Glutamatergic neuron (in vitro differentiated cells): ENCODE results near the gene LINC00237. TPM values are rescaled to one million over a fixed set of nuclear protein-coding genes. Genes with fewer than 3 reads are reported as not detected.

ENCODE experiments used
- DNase-seq: peaks from one replicate; pipeline ENCODE4 v3.0.0; 2022
- H3K27ac Mint-ChIP-seq: one replicate; pipeline ENCODE4 v1.8.0; 2020; ENCODE audit warnings: mild to moderate bottlenecking, mixed read lengths, inconsistent platforms; ENCODE audit not compliant: unreplicated experiment
- H3K27me3 Mint-ChIP-seq: one replicate; pipeline ENCODE4 v1.8.0; 2020; ENCODE audit warnings: mild to moderate bottlenecking, moderate library complexity, mixed read lengths, inconsistent platforms; ENCODE audit not compliant: unreplicated experiment
- H3K36me3 Mint-ChIP-seq: one replicate; pipeline ENCODE4 v1.8.0; 2020; ENCODE audit warnings: mild to moderate bottlenecking, mixed read lengths, inconsistent platforms; ENCODE audit not compliant: unreplicated experiment
- H3K4me1 Mint-ChIP-seq: one replicate; pipeline ENCODE4 v1.8.0; 2020; ENCODE audit warnings: mild to moderate bottlenecking, low read depth, mixed read lengths, inconsistent platforms; ENCODE audit not compliant: unreplicated experiment
- H3K4me3 Mint-ChIP-seq: one replicate; pipeline ENCODE4 v1.8.0; 2020; ENCODE audit warnings: mild to moderate bottlenecking, mixed read lengths, inconsistent platforms; ENCODE audit not compliant: unreplicated experiment
- H3K9me3 Mint-ChIP-seq: one replicate; pipeline ENCODE4 v1.8.0; 2020; ENCODE audit warnings: mild to moderate bottlenecking, moderate library complexity, mixed read lengths, inconsistent platforms; ENCODE audit not compliant: unreplicated experiment
- CTCF ChIP-seq: fragments of 200-600 bp; sonication (generic); IDR thresholded peaks from one replicate; pipeline ENCODE4 v1.5.0; 2021; ENCODE audit not compliant: partially characterized antibody, unreplicated experiment
- total RNA-seq: library from RNA; stranded (reverse); fragmentation: NEBNext Ultra II Directional; extraction: Animal tissue kit (Norgen Biotek cat#: 25700); gene quantifications from one replicate; pipeline ENCODE4 v1.2.1, GENCODE V29; 2021; ENCODE audit not compliant: unreplicated experiment

LINC00237 gene
- total RNA-seq, 1 donor from 2014 or later: not detected

- no peak overlapping the region for H3K27ac Mint-ChIP-seq
- H3K36me3 Mint-ChIP-seq: no peaks in the 10 kb centered on the region
- no peak overlapping the region for H3K4me3 Mint-ChIP-seq
- no peak for DNase-seq
- no peaks in the 10 kb centered on the region for H3K4me1 Mint-ChIP-seq
- H3K9me3 Mint-ChIP-seq: no peaks in the 10 kb centered on the region
- no peak for TF ChIP-seq CTCF
- no peaks in the 10 kb centered on the region for H3K27me3 Mint-ChIP-seq
These were observed 33.9 kb upstream of the LINC00237 start for GRCh38 chr20:21139881-21140566.

- Mint-ChIP-seq H3K4me1 (no peaks in the 10 kb centered on the region), H3K36me3 (no peaks in the 10 kb centered on the region), H3K9me3 (no peaks in the 10 kb centered on the region), H3K27me3 (no peaks in the 10 kb centered on the region), H3K27ac (no peak overlapping the region), H3K4me3 (no peak overlapping the region)
- no peak for TF ChIP-seq CTCF
- DNase-seq: no peak
These were observed 30.9 kb upstream of the LINC00237 start for GRCh38 chr20:21137078-21137477.

GRCh38 chr20:21136015-21136732 lies 30.0 kb upstream of the LINC00237 start:
- Mint-ChIP-seq H3K4me1 (no peaks in the 10 kb centered on the region), H3K9me3 (no peaks in the 10 kb centered on the region), H3K27me3 (no peaks in the 10 kb centered on the region), H3K4me3 (no peak overlapping the region), H3K27ac (no peak overlapping the region), H3K36me3 (no peaks in the 10 kb centered on the region)
- no peak for TF ChIP-seq CTCF
- DNase-seq: no peak

- no peak for DNase-seq
These were observed 28.8 kb upstream of the LINC00237 start for GRCh38 chr20:21134883-21135493.

More at GRCh38 chr20:21134883-21135493, 28.8 kb upstream of the LINC00237 start:
- H3K4me1 Mint-ChIP-seq: no peaks in the 10 kb centered on the region
- TF ChIP-seq CTCF: no peak
- H3K36me3 Mint-ChIP-seq: no peaks in the 10 kb centered on the region
- H3K4me3 Mint-ChIP-seq: no peak overlapping the region
- H3K27me3 Mint-ChIP-seq: no peaks in the 10 kb centered on the region
- H3K9me3 Mint-ChIP-seq: no peaks in the 10 kb centered on the region
- H3K27ac Mint-ChIP-seq: no peak overlapping the region
